Glutamatergic neuron (in vitro differentiated cells): ENCODE results near the gene PXYLP1. TPM values are rescaled to one million over a fixed set of nuclear protein-coding genes. Genes with fewer than 3 reads are reported as not detected.

ENCODE experiments used
- DNase-seq: peaks from one replicate; pipeline ENCODE4 v3.0.0; 2022
- H3K27ac Mint-ChIP-seq: one replicate; pipeline ENCODE4 v1.8.0; 2020; ENCODE audit warnings: mild to moderate bottlenecking, mixed read lengths, inconsistent platforms; ENCODE audit not compliant: unreplicated experiment
- H3K27me3 Mint-ChIP-seq: one replicate; pipeline ENCODE4 v1.8.0; 2020; ENCODE audit warnings: mild to moderate bottlenecking, moderate library complexity, mixed read lengths, inconsistent platforms; ENCODE audit not compliant: unreplicated experiment
- H3K36me3 Mint-ChIP-seq: one replicate; pipeline ENCODE4 v1.8.0; 2020; ENCODE audit warnings: mild to moderate bottlenecking, mixed read lengths, inconsistent platforms; ENCODE audit not compliant: unreplicated experiment
- H3K4me1 Mint-ChIP-seq: one replicate; pipeline ENCODE4 v1.8.0; 2020; ENCODE audit warnings: mild to moderate bottlenecking, low read depth, mixed read lengths, inconsistent platforms; ENCODE audit not compliant: unreplicated experiment
- H3K4me3 Mint-ChIP-seq: one replicate; pipeline ENCODE4 v1.8.0; 2020; ENCODE audit warnings: mild to moderate bottlenecking, mixed read lengths, inconsistent platforms; ENCODE audit not compliant: unreplicated experiment
- H3K9me3 Mint-ChIP-seq: one replicate; pipeline ENCODE4 v1.8.0; 2020; ENCODE audit warnings: mild to moderate bottlenecking, moderate library complexity, mixed read lengths, inconsistent platforms; ENCODE audit not compliant: unreplicated experiment
- CTCF ChIP-seq: fragments of 200-600 bp; sonication (generic); IDR thresholded peaks from one replicate; pipeline ENCODE4 v1.5.0; 2021; ENCODE audit not compliant: partially characterized antibody, unreplicated experiment
- total RNA-seq: library from RNA; stranded (reverse); fragmentation: NEBNext Ultra II Directional; extraction: Animal tissue kit (Norgen Biotek cat#: 25700); gene quantifications from one replicate; pipeline ENCODE4 v1.2.1, GENCODE V29; 2021; ENCODE audit not compliant: unreplicated experiment

Gene PXYLP1
- total RNA-seq, 1 donor from 2014 or later, result 42.7 TPM

GRCh38 chr3:141258973-141259372 lies 27.3 kb downstream of the PXYLP1 start:
- Mint-ChIP-seq H3K27me3 (peaks cover 7% of the 10 kb centered on the region), H3K4me1 (peaks cover 46% of the 10 kb centered on the region), H3K27ac (no peak overlapping the region), H3K36me3 (no peaks in the 10 kb centered on the region), H3K4me3 (no peak overlapping the region), H3K9me3 (peaks cover 8% of the 10 kb centered on the region)
- no peak for DNase-seq
- TF ChIP-seq CTCF, result no peak

- H3K27me3 Mint-ChIP-seq, result peaks cover 7% of the 10 kb centered on the region
- peaks cover 46% of the 10 kb centered on the region for H3K4me1 Mint-ChIP-seq
- H3K36me3 Mint-ChIP-seq, result peaks cover 4% of the 10 kb centered on the region
- H3K27ac Mint-ChIP-seq, result peak overlapping the region; percentile 31
- H3K9me3 Mint-ChIP-seq, result peaks cover 8% of the 10 kb centered on the region
- TF ChIP-seq CTCF, result no peak
- H3K4me3 Mint-ChIP-seq, result no peak overlapping the region
- no peak for DNase-seq
Observed at GRCh38 chr3:141259821-141260629, 28.4 kb downstream of the PXYLP1 start.

GRCh38 chr3:141260630-141260927 lies 29.0 kb downstream of the PXYLP1 start:
- peaks cover 9% of the 10 kb centered on the region for H3K9me3 Mint-ChIP-seq
- DNase-seq, result no peak
- H3K27me3 Mint-ChIP-seq, result peaks cover 8% of the 10 kb centered on the region
- no peak overlapping the region for H3K27ac Mint-ChIP-seq
- peaks cover 4% of the 10 kb centered on the region for H3K36me3 Mint-ChIP-seq
- H3K4me1 Mint-ChIP-seq, result peaks cover 42% of the 10 kb centered on the region
- H3K4me3 Mint-ChIP-seq, result no peak overlapping the region
- no peak for TF ChIP-seq CTCF

- Mint-ChIP-seq H3K9me3 (peaks cover 7% of the 10 kb centered on the region), H3K4me1 (peaks cover 33% of the 10 kb centered on the region), H3K36me3 (peaks cover 4% of the 10 kb centered on the region), H3K27me3 (peaks cover 9% of the 10 kb centered on the region), H3K27ac (peak overlapping the region; percentile 28), H3K4me3 (no peak overlapping the region)
- no peak for TF ChIP-seq CTCF
- no peak for DNase-seq
Observed at GRCh38 chr3:141261472-141262307, 30.1 kb downstream of the PXYLP1 start.

GRCh38 chr3:141262308-141262705 lies 30.7 kb downstream of the PXYLP1 start:
- H3K36me3 Mint-ChIP-seq, result peaks cover 4% of the 10 kb centered on the region
- H3K4me1 Mint-ChIP-seq, result peaks cover 33% of the 10 kb centered on the region
- H3K27ac Mint-ChIP-seq, result no peak overlapping the region
- H3K4me3 Mint-ChIP-seq, result no peak overlapping the region
- H3K9me3 Mint-ChIP-seq, result peaks cover 1% of the 10 kb centered on the region
- DNase-seq, result no peak
- TF ChIP-seq CTCF, result no peak
- H3K27me3 Mint-ChIP-seq, result peaks cover 9% of the 10 kb centered on the region
